ENCODE measurements around the gene TNNI3.
A peak's percentile ranks its signal among the peaks of the same experiment; 100 is the strongest.

The TNNI3 gene

GRCh38 chr19:55146078-55146704, 11.3 kb downstream of the TNNI3 start:
- no peak for DNase-seq

DNA sequence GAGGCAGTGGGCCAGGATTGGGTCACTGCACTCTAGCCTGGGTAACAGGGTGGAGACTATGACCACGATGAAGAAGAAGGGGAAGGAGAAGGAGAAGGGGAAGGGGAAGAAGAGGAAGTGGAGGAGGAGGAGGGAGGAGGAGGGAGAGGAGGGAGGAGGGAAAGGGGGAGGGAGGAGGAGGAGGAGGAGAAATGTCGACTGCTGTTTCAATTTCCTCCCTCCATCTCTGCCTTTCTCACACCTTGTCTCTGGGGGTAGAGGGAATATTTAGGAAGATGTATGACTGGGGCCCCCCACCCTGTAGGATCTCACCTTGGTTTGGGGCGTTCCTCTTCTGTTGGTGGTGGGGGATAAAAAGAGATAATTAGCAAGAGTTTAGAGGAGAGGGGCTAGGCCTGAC, 12.3 kb downstream of the TNNI3 start:
- no peak for DNase-seq

- DNase-seq: no peak
Measured at GRCh38 chr19:55141696-55142095, 15.8 kb downstream of the TNNI3 start.

DNA sequence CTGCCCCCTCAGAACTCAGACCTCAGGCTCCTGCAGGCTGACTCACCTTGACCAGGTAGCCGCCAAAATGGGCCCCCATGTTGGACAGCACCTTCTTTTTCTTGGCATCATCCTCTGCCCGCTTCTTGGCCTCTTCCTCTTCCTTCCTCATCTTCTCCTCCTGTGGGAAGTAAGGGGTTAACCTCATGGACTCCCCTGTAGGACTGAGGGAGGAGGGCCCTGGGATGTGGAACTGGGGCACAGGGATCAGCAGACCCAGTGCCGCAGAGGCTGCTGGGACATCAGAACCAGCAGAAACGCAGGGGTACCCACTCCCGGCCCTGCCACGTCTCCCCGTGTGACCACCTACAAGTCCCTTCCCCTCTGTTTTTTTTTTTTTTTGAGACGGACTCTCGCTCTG, 19.6 kb downstream of the TNNI3 start:
- no peak for DNase-seq

DNA sequence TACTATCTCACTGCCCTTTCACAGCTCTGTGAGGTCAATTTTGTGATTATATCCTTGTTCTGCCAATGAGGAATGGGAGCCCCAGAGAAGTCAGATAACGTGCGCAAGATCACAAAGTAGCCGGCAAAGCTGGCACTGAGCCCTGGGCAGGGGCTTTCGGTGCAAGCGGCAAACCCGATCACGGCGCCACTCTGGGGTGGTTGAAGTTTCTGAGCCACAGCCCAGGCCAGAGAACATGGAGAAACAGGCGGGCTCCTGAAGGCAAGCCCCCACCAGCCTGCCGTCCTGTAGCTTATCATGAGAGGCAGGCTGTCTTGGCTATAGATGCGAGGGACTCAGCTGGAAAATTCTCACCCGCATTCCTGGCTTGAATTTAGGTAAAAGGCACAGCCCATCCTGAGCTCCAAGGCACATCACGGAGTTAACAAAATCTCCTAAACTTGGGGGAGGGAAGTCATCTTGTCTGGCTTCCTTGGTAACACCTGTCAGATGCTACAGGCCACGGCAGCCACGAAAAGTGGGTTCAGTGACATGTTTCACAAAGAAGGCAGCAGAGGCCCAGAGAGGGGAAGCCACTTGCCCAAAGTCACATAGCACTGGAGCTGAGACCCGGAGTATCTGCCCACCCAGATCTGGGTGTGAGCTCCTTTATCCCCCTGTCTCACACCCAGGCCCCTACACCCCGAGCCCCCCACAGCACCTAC, 21.0 kb downstream of the TNNI3 start:
- no peak for DNase-seq

DNA sequence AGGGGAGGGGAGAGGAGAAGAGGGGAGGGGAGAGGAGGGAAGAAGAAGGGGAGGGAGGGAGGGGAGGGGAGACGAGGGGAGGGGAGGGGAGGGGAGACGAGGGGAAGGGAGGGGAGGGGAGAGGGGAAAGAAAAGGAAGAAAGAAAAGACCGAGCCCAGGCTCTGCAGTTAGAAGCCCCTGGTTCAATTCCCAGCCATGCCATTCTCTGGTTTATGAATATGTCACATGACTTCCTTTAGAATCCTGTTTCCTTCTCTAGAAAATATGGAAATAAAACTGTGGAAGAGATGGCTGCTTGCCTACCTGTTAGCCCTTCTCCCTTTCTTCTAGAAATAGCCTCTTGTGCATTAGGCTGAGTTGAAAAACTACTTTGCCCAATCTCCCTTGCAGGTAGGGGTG, 22.8 kb downstream of the TNNI3 start:
- DNase-seq: no peak

GRCh38 chr19:55133639-55134444, 23.7 kb downstream of the TNNI3 start:
- no peak for DNase-seq

DNA sequence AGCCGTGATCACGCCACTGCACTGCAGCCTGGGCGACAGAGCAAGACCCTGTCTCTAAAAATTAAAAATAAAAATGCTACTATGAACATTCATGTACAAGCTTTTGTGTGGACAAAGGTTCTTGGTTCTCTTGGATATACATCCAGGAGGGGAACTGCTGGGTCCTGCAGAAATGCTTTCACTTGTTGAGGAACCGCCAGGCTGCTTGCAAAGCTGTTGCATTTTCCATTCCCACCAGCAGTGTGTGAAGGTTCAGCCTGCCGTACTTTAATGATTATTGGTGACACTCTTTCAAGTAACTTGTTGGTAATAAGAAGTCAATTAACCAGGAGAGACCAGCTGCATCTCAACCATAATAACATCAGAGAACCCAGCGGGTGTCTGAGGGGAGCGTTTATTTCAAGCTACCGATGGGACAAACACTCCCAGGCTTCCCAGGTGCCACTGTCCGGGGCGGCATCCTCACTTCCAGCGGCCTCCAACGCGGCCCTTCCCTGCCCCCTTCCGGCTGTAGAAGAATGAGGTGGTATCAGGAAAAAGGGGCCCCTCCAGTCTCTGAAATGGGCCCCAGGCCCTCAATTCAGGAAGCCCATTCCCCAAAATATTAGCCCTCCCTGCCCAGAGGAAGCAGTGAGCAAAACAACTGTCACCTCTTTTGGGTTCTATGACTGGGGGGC, 24.9 kb downstream of the TNNI3 start:
- no peak for DNase-seq

GRCh38 chr19:55131421-55131820, 26.1 kb downstream of the TNNI3 start:
- peak; percentile 30 for DNase-seq

DNA sequence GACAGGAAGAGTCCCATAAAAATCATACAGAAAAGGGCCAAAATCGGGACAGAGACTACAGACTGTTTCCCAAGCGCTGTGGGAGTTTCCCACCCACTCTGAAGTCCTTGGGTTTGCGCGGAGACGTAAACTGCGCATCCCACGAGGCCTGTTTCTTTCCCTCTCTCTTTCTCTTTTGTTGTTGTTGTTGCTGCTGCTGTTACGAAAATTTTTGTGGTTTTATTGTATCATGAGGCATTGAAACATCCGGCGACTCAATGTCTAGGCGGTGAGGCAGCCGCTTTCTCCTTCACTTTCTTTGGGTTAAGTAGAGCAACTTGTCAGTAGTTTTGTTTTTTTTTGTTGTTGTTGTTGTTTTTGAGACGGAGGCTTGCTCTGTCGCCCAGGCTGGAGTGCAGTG, 38.5 kb downstream of the TNNI3 start:
- DNase-seq: peak; percentile 18

DNA sequence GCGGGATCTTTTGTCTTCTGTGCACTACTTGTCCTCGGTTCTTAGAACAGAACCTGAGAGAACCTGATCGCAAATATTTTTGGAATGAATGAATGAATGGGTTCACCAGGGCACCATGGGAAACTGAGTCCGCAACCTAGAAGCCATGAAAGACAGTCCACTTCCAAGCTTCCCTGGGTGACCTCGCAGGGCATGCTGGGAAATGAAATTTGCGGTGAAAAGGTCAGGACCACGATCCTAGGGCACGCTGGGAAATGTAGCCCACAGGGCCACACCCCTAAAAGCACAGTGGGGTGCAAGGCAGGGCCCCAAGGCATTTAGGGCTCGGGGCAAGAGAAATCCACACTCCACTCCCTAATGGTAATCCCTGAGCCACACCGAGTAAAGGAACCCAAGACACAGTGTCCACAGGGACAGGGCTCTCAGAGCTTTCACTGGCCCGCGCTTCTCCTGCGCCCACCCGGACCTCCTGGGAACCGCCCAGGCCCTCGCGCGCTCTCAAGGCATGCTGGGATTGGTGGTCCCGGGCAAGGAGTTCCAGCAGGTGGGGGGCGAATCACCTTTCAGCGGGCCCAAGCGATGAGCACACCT, 39.0 kb downstream of the TNNI3 start:
- DNase-seq: peak; percentile 36

DNA sequence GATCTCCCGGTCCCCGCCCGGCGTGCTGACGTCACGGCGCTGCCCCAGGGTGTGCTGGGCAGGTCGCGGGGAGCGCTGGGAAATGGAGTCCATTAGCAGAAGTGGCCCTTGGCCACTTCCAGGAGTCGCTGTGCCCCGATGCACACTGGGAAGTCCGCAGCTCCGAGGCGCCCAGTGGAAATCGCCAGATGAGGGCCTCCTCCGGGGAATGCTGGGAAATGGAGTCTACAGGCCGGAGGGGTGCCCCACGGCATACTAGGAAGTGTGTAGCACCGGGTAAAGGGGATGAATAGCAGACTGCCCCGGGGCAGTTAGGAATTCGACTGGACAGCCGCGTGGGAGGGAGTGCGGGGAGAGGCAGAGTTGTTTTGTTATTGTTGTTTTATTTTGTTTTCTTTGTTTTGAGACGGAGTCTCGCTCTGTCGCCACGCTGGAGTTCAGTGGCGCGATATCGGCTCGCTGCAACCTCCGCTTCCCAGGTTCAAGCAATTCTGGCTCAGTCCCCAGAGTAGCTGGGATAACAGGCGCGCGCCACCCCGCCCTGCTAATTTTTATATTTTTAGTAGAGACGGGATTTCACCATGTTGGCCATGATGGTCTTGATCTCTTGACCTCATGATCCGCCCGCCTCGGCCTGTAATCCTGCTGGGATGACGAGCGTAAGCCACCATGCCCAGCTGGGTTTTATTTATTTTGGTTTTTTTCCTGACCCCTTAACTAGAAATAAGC, 39.7 kb downstream of the TNNI3 start:
- DNase-seq: peak; percentile 99

GRCh38 chr19:55116859-55117662, 40.5 kb downstream of the TNNI3 start, which contains the start of gene PPP1R12C:
PPP1R12C (minus strand) TSS chr19:55117637; CDS start chr19:55117543, 94 bp downstream.
- DNase-seq: no peak

DNA sequence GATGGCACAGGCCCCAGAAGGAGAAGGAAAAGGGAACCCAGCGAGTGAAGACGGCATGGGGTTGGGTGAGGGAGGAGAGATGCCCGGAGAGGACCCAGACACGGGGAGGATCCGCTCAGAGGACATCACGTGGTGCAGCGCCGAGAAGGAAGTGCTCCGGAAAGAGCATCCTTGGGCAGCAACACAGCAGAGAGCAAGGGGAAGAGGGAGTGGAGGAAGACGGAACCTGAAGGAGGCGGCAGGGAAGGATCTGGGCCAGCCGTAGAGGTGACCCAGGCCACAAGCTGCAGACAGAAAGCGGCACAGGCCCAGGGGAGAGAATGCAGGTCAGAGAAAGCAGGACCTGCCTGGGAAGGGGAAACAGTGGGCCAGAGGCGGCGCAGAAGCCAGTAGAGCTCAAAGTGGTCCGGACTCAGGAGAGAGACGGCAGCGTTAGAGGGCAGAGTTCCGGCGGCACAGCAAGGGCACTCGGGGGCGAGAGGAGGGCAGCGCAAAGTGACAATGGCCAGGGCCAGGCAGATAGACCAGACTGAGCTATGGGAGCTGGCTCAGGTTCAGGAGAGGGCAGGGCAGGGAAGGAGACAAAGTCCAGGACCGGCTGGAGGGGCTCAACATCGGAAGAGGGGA, 41.2 kb downstream of the TNNI3 start:
- peak; percentile 71 for DNase-seq

GRCh38 chr19:55115446-55116065, 42.0 kb downstream of the TNNI3 start:
- peak; percentile 20 for DNase-seq

DNA sequence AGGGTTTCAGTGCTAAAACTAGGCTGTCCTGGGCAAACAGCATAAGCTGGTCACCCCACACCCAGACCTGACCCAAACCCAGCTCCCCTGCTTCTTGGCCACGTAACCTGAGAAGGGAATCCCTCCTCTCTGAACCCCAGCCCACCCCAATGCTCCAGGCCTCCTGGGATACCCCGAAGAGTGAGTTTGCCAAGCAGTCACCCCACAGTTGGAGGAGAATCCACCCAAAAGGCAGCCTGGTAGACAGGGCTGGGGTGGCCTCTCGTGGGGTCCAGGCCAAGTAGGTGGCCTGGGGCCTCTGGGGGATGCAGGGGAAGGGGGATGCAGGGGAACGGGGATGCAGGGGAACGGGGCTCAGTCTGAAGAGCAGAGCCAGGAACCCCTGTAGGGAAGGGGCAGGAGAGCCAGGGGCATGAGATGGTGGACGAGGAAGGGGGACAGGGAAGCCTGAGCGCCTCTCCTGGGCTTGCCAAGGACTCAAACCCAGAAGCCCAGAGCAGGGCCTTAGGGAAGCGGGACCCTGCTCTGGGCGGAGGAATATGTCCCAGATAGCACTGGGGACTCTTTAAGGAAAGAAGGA, 42.9 kb downstream of the TNNI3 start:
- no peak for DNase-seq

DNA sequence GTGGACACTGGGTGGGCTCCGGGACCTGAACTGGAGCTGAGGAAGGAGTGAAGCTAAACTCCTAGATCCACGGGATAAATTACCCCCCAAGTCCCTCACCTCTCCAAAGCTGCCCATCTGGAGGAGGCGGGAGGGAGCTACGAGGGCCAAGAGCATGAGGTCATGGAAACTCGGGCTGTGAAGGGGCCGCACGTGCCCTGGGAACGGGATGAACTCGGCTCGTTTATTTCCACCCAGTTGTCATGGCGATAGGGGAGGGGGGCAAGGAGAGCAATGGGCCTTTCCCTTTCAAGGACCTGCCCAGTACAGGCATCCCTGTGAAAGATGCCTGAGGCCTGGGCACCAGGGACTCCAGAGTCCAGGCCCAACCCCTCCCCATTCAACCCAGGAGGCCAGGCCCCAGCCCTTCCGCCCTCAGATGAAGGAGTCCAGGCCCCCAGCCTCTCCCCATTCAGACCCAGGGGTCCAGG, 43.9 kb downstream of the TNNI3 start:
- DNase-seq: peak; percentile 84

- no peak for DNase-seq
Measured at GRCh38 chr19:55112777-55113569, 44.6 kb downstream of the TNNI3 start.

All from fibroblast of skin of back (primary cell).